ENCODE measurements around the gene DIS3L2.

DNA sequence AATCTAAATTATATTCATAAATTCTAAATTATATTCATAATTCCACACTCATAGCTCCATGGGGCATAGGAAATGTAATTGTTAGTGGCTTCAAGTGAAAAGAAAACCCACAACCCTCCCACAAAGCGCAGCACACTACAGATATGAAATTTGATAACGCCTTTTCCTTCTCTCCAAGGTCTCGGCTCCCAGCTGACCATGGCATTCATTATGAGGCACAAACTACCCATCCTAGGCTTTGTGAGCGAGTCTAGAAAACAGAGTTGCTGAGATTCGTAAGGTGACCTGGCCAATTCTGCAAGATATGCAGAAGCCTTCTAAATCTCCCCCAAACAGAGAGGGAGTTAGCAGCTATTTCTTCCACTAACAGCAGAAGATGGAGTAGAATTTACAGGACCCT, 40.7 kb upstream of the DIS3L2 start:
- TF ChIP-seq, protein P1, sequence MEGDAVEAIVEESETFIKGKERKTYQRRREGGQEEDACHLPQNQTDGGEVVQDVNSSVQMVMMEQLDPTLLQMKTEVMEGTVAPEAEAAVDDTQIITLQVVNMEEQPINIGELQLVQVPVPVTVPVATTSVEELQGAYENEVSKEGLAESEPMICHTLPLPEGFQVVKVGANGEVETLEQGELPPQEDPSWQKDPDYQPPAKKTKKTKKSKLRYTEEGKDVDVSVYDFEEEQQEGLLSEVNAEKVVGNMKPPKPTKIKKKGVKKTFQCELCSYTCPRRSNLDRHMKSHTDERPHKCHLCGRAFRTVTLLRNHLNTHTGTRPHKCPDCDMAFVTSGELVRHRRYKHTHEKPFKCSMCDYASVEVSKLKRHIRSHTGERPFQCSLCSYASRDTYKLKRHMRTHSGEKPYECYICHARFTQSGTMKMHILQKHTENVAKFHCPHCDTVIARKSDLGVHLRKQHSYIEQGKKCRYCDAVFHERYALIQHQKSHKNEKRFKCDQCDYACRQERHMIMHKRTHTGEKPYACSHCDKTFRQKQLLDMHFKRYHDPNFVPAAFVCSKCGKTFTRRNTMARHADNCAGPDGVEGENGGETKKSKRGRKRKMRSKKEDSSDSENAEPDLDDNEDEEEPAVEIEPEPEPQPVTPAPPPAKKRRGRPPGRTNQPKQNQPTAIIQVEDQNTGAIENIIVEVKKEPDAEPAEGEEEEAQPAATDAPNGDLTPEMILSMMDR (IDR thresholded peaks at IDR 0.05; ENCODE audit: insufficient read depth, low read depth, low read length), result no peak
- TF ChIP-seq EZH2 (IDR thresholded peaks at IDR 0.05; ENCODE audit: insufficient read depth, low read length), result no peak
